PC-3 (cell line): ENCODE data around the gene ZNF101.

ENCODE experiments used
- EZH2 ChIP-seq: fragments of 300-600 bp; sonication (generic); IDR thresholded peaks from one replicate; pipeline ENCODE4 v1.6.1; 2017; ENCODE audit warnings: antibody characterized with exemption, mild to moderate bottlenecking, low read length; ENCODE audit not compliant: unreplicated experiment
- TF ChIP-seq, protein P1 (sequence below): fragments of 300-600 bp; sonication (generic); conservative IDR thresholded peaks from 2 replicates; pipeline ENCODE4 v1.5.1; 2017; ENCODE audit warnings: antibody characterized with exemption, low read depth, mild to moderate bottlenecking, low read length

DNA sequence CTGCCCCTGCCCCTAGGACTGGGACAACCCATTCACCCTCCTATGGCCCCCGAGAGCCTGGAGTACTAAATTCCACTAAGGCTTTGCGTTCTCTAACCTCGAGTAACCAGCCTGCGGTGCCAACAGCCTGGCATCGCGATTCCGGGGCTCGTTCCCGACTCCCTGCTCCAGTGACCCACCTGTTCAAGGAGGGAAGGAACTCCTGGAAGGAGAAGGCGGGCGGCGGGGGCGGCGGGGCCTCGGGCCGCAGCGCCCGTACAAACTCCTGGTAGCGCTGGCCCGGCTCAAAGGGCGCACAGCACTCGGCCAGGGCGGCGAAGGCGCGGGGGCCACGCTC is 31.5 kb upstream of the ZNF101 start:
- TF ChIP-seq, protein P1, sequence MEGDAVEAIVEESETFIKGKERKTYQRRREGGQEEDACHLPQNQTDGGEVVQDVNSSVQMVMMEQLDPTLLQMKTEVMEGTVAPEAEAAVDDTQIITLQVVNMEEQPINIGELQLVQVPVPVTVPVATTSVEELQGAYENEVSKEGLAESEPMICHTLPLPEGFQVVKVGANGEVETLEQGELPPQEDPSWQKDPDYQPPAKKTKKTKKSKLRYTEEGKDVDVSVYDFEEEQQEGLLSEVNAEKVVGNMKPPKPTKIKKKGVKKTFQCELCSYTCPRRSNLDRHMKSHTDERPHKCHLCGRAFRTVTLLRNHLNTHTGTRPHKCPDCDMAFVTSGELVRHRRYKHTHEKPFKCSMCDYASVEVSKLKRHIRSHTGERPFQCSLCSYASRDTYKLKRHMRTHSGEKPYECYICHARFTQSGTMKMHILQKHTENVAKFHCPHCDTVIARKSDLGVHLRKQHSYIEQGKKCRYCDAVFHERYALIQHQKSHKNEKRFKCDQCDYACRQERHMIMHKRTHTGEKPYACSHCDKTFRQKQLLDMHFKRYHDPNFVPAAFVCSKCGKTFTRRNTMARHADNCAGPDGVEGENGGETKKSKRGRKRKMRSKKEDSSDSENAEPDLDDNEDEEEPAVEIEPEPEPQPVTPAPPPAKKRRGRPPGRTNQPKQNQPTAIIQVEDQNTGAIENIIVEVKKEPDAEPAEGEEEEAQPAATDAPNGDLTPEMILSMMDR = no peak
- no peak for TF ChIP-seq EZH2
